NCI-H128 (cell line): ENCODE measurements around the gene POLD3.
"Not testable (repeated sequence)": the region's sequence is repeated elsewhere in the genome, so short reads cannot be mapped to it uniquely, and the experiment has no call there.

ENCODE experiments used
- DNase-seq: peaks from one replicate; lab custom pipeline; 2025; ENCODE audit not compliant: unreplicated experiment; lab: John Stamatoyannopoulos, UW

The POLD3 gene

DNA sequence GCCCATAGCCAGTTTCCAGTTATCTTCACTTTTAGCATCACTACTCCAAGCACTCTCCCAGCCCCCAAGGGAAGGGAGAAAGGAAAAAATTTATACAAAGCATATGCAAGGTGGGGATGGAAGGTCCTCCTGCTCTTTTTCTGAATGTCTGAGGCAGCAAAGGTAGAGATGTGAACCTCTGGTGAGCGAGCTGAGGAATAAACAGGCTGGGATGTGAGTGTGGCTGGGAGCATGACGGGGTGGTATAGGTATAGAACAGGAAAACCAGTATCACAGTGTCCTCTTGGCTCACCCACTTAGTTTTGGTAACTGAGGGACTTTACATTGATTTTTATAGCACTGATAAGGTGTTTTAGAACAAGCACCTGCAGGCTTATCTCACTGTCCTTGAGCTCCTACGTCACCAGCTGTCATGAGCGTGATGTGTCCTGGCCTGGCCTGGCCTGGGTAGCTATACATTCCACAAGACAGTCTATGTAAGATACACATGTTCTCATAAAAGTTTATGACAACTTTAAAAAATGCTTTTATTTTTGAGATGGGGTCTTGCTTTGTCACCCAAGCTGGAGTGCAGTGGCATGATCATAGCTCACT is 10.3 kb upstream of the POLD3 start:
- DNase-seq: no peak

DNA sequence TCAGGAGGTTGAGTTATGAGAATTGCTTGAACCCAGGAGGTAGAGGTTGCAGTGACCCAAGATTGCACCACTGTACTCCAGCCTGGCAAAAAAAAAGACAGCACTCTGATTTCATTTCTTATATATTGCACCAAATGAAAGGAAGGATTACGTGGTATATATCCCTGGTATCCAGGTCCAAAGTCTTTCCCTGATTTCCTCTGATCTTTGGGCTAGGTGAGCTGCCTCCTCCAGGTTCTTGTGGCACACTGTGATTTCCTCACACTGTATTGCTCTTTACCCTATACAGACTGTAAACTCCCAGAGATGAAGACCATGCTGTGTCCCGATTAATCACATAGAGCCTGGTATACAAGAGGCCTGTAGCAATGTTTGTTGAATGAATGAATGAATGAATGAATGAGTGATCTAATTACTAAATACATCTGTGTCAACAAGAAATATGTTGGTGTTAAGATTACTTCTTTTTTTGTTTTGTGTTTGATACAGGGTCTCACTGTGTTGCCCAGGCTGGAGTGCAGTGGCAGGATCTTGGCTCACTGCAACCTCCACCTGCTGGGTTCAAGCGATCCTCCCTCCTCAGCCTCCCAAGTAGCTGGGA is 9.3 kb upstream of the POLD3 start:
- no peak for DNase-seq

DNA sequence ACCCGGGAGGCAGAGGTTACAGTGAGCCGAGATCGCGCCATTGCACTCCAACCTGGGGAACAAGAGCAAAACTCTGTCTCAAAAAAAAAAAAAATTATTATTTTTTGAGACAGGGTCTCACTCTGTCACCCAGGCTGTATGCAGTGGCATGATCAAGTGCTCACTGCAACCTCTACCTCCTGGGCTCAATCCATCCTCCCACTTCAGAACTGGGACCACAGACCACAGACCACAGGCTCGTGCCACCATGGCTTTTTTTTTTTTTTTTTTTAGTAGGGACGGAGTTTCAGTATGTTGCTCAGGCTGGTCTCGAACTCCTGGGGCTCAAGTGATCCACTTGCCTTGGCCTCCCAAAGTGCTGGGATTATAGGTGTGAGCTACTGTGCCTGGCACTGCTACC is 1.9 kb upstream of the POLD3 start:
- not testable (repeated sequence) for DNase-seq

DNA sequence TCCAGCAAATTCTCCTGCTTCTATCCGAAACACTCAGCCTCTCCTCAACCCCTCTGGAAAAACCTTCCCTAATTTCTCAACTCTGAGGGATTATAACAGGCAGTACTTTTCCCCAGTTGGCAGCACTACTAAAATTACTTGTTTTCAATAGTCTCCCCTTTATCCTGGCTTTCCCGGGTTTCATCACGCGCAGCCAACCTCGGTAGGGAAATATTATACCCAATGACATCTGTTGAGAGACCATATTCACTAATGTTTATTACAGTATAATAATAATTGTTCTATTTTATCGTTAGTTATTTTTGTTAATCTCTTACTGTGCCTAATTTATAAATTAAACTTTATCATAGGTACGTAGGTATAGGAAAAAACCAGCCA is 330 bp upstream of the POLD3 start:
- no peak for DNase-seq

DNA sequence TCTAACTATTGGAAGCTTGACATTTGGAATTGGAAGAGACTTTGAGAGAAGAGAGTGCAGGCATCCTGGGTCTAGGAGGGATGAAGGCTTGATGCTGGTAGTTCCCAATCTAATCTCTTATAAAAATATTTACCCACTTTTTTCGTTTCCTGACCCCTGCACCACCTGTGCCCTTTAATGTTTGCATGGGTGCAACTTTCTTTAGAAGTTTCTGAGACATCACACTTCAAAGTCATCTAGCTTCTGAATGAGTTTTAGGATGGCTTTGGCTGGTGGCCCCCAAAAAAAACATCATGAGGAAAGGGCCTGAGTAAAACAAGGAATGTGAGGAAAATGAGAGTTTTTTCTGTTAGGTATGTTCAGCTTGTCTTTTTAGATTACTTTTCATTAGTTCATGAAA is 1.1 kb downstream of the POLD3 start:
- DNase-seq: no peak

DNA sequence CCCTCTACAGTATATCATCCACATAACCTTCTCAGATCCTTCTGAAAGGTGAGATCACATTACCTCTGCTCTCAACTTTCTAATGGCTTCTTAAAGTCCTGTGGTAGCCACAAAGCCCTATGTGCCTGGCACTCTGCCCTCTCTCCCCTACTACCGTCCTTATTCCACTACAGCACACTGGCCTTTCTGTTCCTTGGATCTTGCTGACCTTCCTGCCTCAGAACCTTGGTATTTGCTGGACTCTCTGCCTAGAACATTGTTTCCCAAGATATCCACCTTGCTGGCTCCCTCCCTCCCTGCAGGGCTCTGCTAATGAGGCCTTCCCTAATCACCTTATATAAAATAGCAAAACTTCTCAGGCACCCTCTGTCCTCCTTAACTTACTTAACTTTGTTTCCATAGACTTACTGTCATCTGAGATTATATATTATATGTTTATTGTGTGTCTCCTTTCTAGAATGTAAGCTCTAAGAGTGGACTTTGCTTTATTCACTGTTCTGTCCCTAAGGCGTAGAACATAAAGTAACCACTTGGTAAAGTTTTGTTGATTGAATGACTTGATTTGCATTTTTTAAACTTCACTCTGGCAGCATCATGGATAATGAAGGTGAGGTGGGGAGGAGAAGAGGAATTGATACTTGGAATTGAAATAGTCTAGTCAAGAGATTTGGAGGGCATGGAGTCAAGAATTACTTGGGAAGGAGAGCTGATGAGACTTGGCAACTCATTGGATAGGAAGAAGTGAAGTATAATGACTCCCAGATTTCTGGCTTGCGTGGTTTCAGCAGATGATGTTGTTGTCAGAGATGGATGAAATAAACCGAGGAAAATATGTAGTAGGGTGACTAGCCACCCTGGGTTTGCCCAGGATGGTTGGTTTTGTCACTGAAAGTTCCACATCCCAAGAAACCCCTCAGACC is 10.5 kb downstream of the POLD3 start:
- DNase-seq: no peak

DNA sequence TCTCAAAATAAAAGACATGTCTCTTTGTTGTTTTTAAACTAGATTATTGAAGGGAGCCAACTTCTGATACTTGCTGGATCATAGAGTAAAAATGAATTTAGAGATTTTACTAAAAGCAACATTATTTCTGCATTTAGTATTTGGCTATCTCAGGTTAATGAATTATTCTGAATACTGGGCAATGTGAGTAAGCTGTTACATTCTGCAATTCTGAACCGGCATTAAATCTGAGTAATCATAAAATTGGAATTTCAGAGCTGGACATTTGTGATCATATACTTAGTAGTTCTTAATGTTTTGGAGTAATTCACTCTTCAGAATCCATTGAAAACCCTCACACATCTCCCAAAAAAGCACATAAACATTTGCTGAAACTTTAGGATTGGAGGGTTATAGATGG is 11.5 kb downstream of the POLD3 start:
- no peak for DNase-seq

DNA sequence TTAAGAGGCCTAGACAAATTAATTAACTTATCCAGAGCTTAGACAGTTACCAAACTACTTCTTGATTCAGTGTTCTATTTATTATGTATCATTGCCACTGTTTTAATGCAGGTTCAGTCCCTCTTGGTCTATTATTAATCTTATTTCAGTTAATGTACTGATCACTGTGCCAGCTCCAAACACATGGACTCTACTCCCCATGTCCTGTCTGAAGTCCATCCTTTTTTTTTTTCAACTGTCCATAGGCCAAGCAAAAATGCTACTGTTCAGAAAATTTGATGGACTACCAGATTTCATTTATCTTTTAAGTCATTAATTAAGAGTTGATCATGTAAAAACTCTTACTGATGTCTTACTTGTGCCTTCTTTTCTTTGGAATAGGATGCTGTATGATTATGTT is 11.9 kb downstream of the POLD3 start:
- no peak for DNase-seq

DNA sequence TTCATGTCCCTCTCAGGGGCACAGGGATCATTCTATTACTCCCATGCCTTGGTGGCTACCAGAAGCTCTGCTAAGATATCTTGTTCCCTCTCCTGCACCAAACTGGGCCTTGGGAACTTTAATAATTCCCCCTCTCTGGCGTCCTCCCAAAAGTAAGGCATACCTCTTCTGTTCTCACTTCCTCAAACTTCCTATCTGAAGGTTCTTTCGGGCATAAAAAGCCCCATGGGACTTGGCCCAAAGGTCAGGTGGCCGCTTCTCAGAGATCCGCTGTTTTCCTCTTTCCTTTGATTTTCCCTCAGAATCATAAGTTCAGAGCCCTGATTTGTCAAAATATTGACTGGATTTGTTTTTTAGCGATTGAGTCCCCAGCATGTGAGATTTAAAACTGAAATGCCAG is 13.0 kb downstream of the POLD3 start:
- DNase-seq: no peak

DNA sequence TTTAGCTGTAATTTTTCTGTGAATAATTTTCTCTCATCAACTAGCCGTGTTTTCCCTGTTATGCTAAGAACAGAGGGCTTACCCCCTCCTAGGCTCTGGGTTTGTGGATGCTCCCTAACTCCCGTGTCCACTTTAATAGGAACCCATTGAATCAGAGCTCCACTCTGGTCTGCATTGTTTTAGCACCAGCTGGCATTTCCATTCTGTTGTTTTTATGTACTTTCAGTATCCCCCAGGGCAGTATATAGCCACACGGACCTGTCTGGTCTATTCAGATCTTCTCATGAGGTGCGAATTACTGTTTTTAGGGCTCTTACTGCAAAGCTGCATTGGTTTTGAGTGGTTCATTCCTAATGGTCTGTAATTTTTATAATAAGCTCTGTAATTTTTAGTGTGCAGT is 16.0 kb downstream of the POLD3 start:
- no peak for DNase-seq

DNA sequence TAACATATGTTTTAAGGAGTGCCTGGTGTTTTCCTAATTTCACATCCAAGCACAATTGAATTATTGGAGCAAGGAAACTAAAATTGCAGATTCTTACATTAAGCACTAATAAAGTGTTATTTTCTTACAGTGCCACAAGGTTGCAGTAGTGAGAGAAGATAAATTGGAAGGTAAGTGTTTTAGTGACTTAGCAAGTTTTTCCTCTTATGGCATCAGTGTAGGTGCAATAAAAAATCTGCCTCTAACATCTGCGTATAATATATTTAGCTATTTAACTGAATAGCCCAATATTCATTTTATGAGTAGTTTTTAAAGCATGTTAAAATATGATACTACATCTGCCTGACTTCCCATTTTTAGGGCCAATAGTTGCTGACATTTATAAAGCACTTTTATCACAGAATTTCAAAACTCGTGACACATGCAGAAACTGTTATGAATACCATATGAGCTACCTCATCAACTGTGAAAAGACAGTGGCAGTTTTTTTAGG is 19.0 kb downstream of the POLD3 start:
- DNase-seq: no peak

DNA sequence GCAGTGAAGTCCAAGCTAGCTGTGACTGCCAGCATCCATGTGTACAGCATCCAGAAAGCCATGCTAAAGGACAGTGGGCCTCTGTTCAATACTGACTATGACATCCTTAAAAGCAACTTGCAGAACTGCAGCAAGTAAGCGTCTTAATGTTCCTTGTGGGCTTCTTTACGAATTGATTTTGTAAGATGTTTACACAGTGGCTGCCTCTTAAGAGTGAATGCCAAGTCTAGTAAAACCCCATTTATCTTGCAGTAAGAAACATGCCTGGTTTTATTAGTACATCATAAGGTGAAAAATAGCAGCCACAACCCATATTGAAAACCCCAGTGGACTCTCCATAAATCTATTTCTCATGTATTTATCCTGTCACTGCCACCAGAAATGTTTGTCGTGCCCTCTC is 20.5 kb downstream of the POLD3 start:
- no peak for DNase-seq

DNA sequence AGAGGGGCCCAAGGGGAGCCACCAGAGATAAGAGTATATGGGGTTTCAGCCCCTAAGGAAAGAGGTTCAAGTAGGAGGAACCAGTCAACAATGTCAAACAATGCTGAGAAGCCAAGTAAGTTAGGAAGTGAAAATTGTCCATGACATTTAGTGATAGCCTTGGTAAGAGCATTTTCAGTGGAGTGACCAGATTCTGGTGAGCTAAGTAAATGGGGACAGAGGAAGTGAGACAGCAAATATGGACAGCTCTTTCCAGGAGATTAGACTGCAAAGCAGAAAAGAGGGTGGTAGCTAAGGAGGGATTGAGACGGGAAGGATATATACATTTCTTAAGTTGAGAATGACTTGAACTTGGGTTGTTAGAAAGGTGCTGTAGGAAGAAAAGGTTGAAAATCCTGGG is 22.9 kb downstream of the POLD3 start:
- no peak for DNase-seq

DNA sequence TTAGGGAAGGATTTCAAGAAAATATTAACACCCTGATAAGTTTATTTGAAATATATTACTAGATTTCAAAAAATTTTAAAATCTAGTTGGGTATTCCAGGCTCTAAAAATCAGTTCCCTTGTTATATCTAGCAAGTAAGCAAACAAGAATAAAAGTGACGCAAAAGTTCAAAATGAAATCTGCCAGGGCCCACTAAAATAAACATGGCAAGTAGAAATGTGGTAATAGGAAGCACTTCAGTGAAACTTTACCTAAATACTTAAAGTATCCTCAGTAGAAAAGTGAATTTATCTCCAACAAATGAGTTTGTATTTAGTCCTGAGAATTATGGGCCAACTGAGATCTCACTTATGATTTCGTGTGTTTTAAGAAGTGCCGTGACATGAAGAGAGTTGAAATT is 23.6 kb downstream of the POLD3 start:
- DNase-seq: no peak

DNA sequence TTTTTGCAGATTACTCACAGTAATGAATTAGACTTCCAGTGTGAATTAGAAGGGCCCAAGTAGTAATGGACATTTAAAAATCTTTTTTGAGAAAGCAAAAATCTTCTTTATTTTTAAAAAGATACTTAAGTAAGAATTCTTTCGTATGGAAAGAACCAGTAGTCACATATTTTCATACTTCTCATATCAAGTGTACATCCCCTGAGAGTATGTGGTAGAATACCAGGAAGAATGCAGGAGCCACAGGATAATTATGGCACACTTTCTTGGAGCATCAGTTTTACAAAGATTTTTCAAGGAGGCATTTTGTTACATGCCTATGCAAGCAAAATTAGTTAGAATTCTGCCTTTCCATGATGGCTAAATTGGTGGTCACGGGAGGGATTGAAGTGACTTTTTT is 28.1 kb downstream of the POLD3 start:
- no peak for DNase-seq

DNA sequence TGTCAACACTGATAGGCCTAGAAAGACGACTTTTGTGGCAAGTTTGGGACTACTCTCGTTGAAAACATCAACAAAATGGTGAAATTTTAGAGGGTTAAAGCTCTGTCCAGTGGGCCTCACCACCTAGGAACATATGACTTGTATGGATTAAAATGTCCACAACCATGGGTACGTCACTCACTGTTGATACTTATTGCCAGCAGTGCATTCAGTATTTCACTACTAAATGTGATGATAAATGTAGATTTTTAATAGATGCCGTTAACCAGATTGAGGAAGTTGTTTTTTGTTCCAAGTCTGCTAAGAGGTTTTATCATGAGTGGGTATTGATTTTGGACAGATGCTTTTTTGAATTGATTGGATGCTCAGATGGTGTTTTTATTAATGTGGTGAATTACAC is 33.7 kb downstream of the POLD3 start:
- DNase-seq: no peak

DNA sequence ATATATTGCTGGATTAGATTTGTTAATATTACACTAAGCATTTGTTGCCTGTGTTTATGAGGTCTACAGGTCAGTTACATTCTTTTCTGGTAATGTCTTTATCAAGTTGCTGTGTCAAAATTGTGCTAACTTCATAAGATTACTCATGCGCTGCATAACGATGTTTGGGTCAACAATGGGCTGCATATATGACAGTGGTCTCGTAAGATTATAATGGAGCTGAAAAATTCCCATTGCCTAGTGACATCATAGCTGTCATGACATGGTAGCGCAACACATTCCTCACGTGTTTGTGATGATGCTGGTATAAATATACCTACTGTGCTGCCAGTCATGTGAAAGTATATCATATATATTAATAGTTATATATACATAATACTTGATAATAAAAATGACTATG is 34.2 kb downstream of the POLD3 start:
- no peak for DNase-seq

DNA sequence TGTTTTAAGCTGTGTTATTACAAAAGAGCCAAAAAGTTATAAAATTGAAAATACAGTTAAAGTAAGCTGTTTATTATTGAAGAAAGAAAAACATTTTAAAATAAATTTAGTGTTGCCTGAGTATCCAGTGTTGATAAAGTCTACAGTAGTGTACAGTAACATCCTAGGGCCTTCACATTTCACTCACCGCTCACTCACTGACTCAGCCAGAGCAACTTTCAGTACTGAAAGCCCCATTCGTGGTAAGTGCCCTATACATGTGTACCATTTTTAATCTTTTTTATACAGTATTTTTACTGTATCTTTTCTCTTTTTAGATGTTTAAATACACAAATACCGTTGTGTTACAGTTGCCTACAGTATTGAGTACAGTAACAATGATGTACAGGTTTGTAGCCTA is 35.0 kb downstream of the POLD3 start:
- DNase-seq: no peak

DNA sequence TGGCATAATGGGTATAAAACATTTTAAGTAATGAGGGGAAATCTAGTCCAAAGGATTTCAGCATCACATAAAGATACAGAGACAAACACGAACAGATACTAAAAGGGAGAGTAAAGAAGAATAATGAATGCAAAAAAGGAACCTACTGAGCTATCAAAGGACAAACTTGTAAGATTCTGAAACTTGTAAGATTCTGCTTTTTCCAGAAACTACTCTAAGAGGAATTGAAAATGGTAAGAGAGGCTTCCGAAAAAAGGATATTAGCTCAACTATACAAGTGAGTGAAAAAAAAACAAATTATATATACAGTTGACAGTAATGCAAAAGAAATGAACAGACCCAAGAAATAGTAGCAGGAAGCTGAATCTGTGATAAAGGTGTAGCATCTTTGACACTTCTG is 37.7 kb downstream of the POLD3 start:
- DNase-seq: no peak

DNA sequence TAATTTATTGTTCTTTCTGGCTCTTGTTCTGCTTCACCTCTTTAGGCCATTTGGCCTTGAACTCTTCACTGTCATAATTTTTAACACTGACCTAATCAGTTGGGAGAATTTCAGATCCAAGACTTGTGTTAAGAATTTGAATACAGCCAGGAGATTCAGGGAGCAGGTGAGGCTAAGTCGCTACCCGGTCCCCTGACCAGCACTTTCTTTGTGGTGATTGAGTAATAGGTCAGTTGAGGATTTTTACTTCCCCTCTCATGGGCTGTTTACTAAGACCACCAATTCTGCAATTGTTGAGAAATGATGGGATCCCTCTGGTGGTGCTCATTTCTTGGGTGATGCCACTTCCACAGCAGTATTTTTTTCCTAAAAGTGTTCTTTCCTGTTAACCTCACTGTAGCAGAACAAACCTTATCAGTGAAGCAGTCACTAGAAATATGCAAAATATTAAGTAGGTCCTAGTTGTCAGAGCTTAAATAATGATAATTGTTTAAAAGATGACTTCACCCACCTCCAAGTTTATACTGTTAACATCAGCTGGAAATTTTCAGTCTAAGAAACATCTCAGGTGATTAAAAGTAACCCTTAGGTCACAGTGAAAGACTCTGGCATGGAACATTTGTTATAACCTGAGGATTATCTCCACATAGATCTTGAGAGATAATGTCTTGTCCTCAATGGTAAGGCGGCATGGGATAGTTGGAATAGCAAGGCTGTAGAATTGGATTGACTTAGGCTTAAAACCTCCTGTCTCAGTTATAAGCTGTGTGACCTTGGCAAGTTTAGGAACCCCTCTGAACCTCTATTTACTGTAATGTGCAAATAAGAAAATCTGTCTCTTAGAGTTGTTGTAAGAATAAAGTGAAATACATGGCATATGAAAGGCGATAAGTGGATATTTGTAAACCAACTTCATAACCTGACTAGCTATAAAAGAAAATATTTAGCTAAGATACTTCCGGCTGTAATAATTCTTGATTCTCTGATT is 41.3 kb downstream of the POLD3 start:
- no peak for DNase-seq

DNA sequence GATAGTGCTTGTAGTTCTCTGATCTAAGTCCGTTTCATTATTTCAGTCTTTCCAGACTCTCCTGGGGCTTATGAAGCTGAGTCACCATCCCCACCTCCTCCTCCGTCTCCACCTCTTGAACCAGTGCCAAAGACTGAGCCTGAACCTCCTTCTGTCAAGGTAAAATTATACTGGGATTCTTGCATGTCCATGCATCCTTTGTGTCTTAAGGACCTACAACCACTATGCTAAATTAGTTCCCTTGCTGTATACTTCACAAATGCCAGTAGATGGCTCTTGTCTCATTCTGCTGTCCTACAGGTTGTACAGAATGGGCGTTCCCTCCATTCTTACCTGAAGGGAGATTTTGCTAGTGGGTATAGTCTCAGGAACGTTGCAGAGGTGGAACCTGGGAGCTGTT is 42.2 kb downstream of the POLD3 start:
- DNase-seq: no peak
